PC-9 (cell line): ENCODE measurements around the gene RYR2.

Experiments used
- EZH2 ChIP-seq: fragments of 200-600 bp; sonication (generic); IDR thresholded peaks from 2 replicates; pipeline ENCODE4 v1.8.0; 2017; ENCODE audit warnings: antibody characterized with exemption, low read depth
- TF ChIP-seq, protein P1 (sequence below): fragments of 200-600 bp; sonication (generic); conservative IDR thresholded peaks from 2 replicates; pipeline ENCODE4 v1.6.1; 2017; ENCODE audit warnings: mixed run types, antibody characterized with exemption, mild to moderate bottlenecking, moderate library complexity

DNA sequence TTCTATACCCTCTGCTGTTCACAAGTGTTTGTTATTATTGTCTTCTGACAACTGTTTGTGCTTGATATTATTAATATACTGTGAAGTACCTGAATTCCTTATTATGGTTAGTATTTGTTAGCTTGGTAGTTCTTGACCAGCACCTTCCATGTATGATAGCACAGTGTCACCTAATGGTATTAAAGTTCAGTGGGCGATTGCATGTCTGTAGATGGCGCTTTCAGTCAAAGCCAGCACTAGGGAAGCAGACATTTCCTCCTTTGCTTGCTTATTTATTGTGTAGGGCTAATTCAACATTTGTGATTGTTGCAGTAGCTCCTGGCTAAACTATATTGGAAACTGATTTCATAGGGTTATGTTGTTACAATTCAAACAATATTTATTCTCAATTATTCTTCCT lies 630.8 kb downstream of the RYR2 start:
- TF ChIP-seq, protein P1, sequence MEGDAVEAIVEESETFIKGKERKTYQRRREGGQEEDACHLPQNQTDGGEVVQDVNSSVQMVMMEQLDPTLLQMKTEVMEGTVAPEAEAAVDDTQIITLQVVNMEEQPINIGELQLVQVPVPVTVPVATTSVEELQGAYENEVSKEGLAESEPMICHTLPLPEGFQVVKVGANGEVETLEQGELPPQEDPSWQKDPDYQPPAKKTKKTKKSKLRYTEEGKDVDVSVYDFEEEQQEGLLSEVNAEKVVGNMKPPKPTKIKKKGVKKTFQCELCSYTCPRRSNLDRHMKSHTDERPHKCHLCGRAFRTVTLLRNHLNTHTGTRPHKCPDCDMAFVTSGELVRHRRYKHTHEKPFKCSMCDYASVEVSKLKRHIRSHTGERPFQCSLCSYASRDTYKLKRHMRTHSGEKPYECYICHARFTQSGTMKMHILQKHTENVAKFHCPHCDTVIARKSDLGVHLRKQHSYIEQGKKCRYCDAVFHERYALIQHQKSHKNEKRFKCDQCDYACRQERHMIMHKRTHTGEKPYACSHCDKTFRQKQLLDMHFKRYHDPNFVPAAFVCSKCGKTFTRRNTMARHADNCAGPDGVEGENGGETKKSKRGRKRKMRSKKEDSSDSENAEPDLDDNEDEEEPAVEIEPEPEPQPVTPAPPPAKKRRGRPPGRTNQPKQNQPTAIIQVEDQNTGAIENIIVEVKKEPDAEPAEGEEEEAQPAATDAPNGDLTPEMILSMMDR = no peak
- TF ChIP-seq EZH2 = no peak
